GM18505 (cell line): ENCODE results near the gene SRI.

Experiments used
- ATAC-seq: cut with Tn5 transposase; IDR thresholded peaks from one replicate; pipeline ENCODE4 v1.9.1; 2021; ENCODE audit not compliant: unreplicated experiment
- POLR2A ChIP-seq: IDR thresholded peaks from 4 replicates; pipeline ENCODE4 v1.6.1; 2011; ENCODE audit warnings: borderline replicate concordance; ENCODE audit not compliant: insufficient read depth, insufficient read length; ENCODE audit errors: extremely low read depth

SRI gene

DNA sequence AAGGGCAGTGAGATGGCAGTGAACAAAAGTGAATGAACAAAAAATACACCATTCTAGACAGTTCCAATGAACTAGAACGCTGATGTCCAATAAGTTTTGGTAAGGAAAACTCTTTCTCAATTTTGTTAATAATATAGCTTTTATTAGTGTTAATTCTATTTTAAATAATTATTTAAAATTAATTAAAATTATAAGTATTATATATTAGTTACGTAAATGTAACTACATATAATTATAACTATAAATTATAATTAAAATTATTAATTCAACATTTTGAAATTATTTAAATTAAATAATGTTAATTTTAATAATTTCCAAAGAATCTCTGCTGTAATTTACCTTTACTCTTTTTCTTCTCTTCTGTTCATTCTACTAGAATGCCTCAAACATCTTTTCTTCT is 5.4 kb downstream of the SRI start:
- TF ChIP-seq POLR2A = no peak
- ATAC-seq = no peak

- ATAC-seq = no peak
- TF ChIP-seq POLR2A = no peak
Measured at GRCh38 chr7:88212918-88213317, 6.9 kb downstream of the SRI start.

DNA sequence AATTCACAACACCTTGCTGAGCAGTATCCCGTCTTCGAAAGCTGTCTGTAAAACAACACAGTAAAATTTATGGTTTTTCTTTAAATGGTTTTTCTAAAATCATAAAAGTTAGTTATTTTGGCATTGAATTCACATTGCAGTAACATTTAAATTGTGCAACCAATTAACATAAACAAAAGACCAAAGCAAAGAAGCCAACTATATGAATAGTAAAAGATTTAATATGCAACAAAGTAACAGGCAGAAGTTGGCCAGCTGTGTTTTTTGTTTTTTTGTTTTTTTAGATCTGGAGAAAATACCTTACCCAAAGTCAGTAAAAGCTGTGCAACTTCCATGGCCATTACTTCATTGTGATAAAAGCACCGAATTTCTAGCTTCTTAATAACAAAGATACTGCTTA is 11.3 kb downstream of the SRI start:
- ATAC-seq = no peak
- TF ChIP-seq POLR2A = no peak

DNA sequence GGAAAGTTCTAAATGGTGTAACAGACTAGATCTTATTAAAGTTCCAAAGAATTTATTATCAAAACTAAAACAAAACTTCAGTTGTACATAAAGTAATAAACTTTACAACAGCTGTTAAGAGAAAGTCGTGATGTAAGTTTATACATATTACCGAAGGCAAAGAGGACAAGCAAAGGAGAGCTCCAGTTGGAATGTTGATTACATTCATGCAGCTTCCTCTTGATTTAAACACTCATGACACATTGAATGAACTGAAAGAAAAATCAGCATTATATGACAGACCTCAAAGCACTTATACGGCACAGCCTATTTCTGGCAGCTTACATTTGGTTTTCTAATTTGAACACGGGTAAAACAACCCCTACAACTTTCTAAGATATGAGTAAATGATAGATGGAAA is 13.6 kb downstream of the SRI start:
- TF ChIP-seq POLR2A = no peak
- no peak for ATAC-seq

GRCh38 chr7:88205179-88205578 is 14.7 kb downstream of the SRI start:
- no peak for ATAC-seq
- no peak for TF ChIP-seq POLR2A

DNA sequence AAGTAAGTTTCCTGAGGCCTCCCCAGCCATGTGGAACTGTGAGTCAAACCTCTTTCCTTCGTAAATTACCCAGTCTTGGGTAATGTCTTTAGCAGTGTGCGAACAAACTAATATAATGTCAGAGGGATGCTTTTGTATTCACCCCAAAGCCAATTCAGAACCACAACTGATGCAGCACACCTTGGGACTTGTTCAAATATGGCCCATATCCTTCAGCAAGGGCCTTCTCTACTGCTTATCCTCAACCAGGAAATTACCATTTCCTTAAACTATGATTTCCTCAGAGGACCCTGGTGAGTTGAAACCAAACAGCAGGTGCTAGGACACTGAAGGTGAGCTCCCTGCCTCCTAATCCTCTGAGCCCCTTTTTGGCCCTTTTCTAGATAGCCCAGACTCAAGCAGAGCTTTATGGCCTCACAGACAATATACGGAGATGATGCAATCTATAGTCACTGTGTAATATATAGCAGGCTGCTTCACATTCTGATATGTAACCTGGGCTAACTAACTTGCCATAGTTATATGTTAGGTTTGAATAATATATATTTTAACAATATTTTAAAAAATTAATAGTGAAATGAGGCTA is 15.2 kb downstream of the SRI start:
- ATAC-seq = no peak
- TF ChIP-seq POLR2A = no peak

DNA sequence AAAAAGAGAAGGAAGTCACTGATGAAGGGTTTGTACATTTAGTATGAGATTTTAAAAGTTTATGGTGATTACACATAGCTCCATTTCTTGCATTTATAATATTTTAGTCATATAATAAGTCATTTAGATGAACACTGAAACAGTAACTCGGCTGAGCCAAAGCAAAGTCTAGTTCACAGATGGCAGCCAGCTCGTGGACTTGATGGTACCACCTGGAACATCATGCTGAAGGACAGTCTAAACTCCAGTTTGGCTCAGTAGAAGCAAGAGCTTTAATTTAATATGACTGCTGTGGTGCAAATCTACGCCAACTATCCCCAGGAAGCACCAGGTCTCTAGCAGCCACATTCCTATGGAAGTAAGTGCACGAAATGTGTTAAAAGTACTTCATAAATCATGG is 16.4 kb downstream of the SRI start:
- TF ChIP-seq POLR2A = no peak
- ATAC-seq = no peak

- no peak for ATAC-seq
- TF ChIP-seq POLR2A = no peak
Measured at GRCh38 chr7:88202799-88203198, 17.0 kb downstream of the SRI start.

- ATAC-seq = no peak
- no peak for TF ChIP-seq POLR2A
Measured at GRCh38 chr7:88202278-88202677, 17.6 kb downstream of the SRI start.

GRCh38 chr7:88201305-88201704 is 18.5 kb downstream of the SRI start:
- TF ChIP-seq POLR2A = no peak
- no peak for ATAC-seq

GRCh38 chr7:88200789-88201188 is 19.0 kb downstream of the SRI start:
- no peak for TF ChIP-seq POLR2A
- no peak for ATAC-seq

GRCh38 chr7:88200261-88200660 is 19.6 kb downstream of the SRI start:
- no peak for TF ChIP-seq POLR2A
- no peak for ATAC-seq

- no peak for ATAC-seq
- no peak for TF ChIP-seq POLR2A
Measured at GRCh38 chr7:88191911-88192310, 27.9 kb downstream of the SRI start.

- TF ChIP-seq POLR2A = no peak
- ATAC-seq = no peak
Measured at GRCh38 chr7:88185650-88186049, 34.2 kb downstream of the SRI start.

- no peak for TF ChIP-seq POLR2A
- no peak for ATAC-seq
Measured at GRCh38 chr7:88184848-88185304, 35.0 kb downstream of the SRI start.

GRCh38 chr7:88183051-88183450 is 36.8 kb downstream of the SRI start:
- no peak for ATAC-seq

GRCh38 chr7:88176190-88176589 is 43.6 kb downstream of the SRI start:
- no peak for ATAC-seq

More at GRCh38 chr7:88183051-88183450, 36.8 kb downstream of the SRI start:
- TF ChIP-seq POLR2A = no peak

More at GRCh38 chr7:88176190-88176589, 43.6 kb downstream of the SRI start:
- TF ChIP-seq POLR2A = no peak
